Endodermal cell (in vitro differentiated cells): ENCODE measurements around the gene FAM72B. TPM values are rescaled to one million over a fixed set of nuclear protein-coding genes. Genes with fewer than 3 reads are reported as not detected.
A peak's percentile ranks its signal among the peaks of the same experiment; 100 is the strongest.
"Not testable (repeated sequence)": the region's sequence is repeated elsewhere in the genome, so short reads cannot be mapped to it uniquely, and the experiment has no call there.

Experiments used
- DNase-seq: peaks from one replicate; pipeline ENCODE4 v3.0.0-alpha.2; 2017
- H3K27ac ChIP-seq: 2 replicates; pipeline ENCODE4 v1.5.1; 2013; ENCODE audit warnings: mild to moderate bottlenecking, low read depth, low read length, moderate library complexity
- H3K27me3 ChIP-seq: 2 replicates; pipeline ENCODE4 v1.6.1; 2013; ENCODE audit warnings: mild to moderate bottlenecking, low read length, moderate library complexity; ENCODE audit not compliant: insufficient read depth, control insufficient read depth, poor library complexity, severe bottlenecking
- H3K36me3 ChIP-seq: 2 replicates; pipeline ENCODE4 v1.7.0; 2013; ENCODE audit warnings: mild to moderate bottlenecking, low read length, moderate library complexity; ENCODE audit not compliant: control insufficient read depth, insufficient read depth
- H3K4me1 ChIP-seq: one replicate; pipeline ENCODE4 v1.7.0; 2013; ENCODE audit warnings: low read length; ENCODE audit not compliant: control insufficient read depth, insufficient read depth
- H3K4me3 ChIP-seq: 2 replicates; pipeline ENCODE4 v1.5.1; 2013; ENCODE audit warnings: mild to moderate bottlenecking, low read length, moderate library complexity
- H3K9ac ChIP-seq: 2 replicates; pipeline ENCODE4 v1.6.1; 2013; ENCODE audit warnings: mild to moderate bottlenecking, low read length, moderate library complexity; ENCODE audit not compliant: poor library complexity, severe bottlenecking; ENCODE audit errors: extremely low read depth
- H3K9me3 ChIP-seq: 2 replicates; pipeline ENCODE4 v1.6.1; 2013; ENCODE audit warnings: mild to moderate bottlenecking, low read length, moderate library complexity; ENCODE audit not compliant: control insufficient read depth
- H3K27ac Mint-ChIP-seq: 2 replicates; pipeline ENCODE4 v1.8.0; 2020; ENCODE audit warnings: mixed read lengths
- H3K27me3 Mint-ChIP-seq: 2 replicates; pipeline ENCODE4 v1.8.0; 2021; ENCODE audit warnings: mild to moderate bottlenecking, mixed read lengths; ENCODE audit not compliant: insufficient read depth
- H3K36me3 Mint-ChIP-seq: 2 replicates; pipeline ENCODE4 v1.8.0; 2020; ENCODE audit warnings: low read depth, mixed read lengths
- H3K4me1 Mint-ChIP-seq: 2 replicates; pipeline ENCODE4 v1.8.0; 2020; ENCODE audit warnings: mixed read lengths
- H3K4me3 Mint-ChIP-seq: 2 replicates; pipeline ENCODE4 v1.8.0; 2020; ENCODE audit warnings: mild to moderate bottlenecking, moderate library complexity, mixed read lengths
- H3K9me3 Mint-ChIP-seq: 2 replicates; pipeline ENCODE4 v1.8.0; 2020; ENCODE audit warnings: mild to moderate bottlenecking, mixed read lengths
- WGBS, 2 experiments: methylation state at CpG; one replicate each; pipeline versions ENCODE4 v1.1.5 to v1.1.7; 2013; ENCODE audit warnings: missing lambda C conversion rate in 2 of 2, mixed read lengths in 1 of 2; ENCODE audit not compliant: insufficient coverage in 1 of 2, insufficient read length in 1 of 2; 5-methylcytosine and 5-hydroxymethylcytosine counted together
- total RNA-seq, 2 donors: library from RNA; stranded (reverse); fragmentation: NEBNext Ultra II Directional in 1 of 2; extraction: Animal tissue kit (Norgen Biotek cat#: 25700) in 1 of 2; gene quantifications; 2 replicates in 1 of 2; 3 replicates in 1 of 2; pipeline ENCODE4 v1.2.1, GENCODE V29; 2021
- TF ChIP-seq, protein P1 (sequence below): fragments of 200-600 bp; sonication (generic); conservative IDR thresholded peaks from 2 replicates; pipeline ENCODE4 v1.5.0; 2021; ENCODE audit warnings: antibody characterized with exemption, mild to moderate bottlenecking

FAM72B gene
- total RNA-seq, 2 donors from 2014 or later: 7.0 to 14.1 TPM

DNA sequence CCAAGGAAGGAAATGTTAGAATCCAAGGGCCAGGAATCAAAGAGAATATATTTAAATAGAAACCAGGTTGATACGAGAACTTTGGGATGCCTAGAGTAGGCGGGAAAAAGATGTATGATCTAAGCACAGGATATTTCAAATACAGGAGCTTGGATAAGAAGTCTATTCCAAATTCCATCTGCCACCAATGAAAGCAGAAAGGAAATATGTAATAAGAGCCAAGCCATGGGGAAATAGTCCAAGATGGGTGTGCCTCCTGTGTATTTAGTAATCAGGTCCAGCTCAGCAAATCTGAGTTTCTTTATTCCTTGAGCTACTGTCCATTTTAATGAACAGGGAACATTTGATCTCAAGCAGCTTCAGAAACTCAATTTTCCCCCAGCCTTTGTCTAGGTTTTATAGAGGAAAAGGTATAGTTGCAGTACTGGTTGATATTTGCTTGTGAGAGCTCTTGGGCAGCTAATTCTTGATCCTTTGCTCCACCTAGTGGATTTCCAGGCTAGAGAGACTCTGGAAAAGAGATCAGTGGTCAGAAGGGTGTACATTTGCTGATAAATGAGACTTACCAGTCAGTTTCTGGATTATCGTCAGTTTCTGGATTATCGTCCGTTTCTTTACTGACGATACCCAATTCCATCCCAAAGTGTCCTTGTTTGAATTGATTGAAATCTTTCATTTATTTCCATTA, 28.3 kb downstream of the FAM72B start:
- H3K4me3 Mint-ChIP-seq, H3K36me3 ChIP-seq, H3K4me1 Mint-ChIP-seq, H3K27ac ChIP-seq, H3K9me3 Mint-ChIP-seq, H3K9me3 ChIP-seq, H3K4me3 ChIP-seq, H3K27me3 ChIP-seq, DNase-seq, H3K9ac ChIP-seq, H3K27ac Mint-ChIP-seq, H3K4me1 ChIP-seq, H3K36me3 Mint-ChIP-seq, H3K27me3 Mint-ChIP-seq: not testable (repeated sequence)
- 81% methylated on average over 4 of the region's 6 CpGs; no CpG with 5 or more reads in 1 of the 2 experiments for WGBS, 2 experiments
- TF ChIP-seq, protein P1, sequence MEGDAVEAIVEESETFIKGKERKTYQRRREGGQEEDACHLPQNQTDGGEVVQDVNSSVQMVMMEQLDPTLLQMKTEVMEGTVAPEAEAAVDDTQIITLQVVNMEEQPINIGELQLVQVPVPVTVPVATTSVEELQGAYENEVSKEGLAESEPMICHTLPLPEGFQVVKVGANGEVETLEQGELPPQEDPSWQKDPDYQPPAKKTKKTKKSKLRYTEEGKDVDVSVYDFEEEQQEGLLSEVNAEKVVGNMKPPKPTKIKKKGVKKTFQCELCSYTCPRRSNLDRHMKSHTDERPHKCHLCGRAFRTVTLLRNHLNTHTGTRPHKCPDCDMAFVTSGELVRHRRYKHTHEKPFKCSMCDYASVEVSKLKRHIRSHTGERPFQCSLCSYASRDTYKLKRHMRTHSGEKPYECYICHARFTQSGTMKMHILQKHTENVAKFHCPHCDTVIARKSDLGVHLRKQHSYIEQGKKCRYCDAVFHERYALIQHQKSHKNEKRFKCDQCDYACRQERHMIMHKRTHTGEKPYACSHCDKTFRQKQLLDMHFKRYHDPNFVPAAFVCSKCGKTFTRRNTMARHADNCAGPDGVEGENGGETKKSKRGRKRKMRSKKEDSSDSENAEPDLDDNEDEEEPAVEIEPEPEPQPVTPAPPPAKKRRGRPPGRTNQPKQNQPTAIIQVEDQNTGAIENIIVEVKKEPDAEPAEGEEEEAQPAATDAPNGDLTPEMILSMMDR: peak; percentile 59

DNA sequence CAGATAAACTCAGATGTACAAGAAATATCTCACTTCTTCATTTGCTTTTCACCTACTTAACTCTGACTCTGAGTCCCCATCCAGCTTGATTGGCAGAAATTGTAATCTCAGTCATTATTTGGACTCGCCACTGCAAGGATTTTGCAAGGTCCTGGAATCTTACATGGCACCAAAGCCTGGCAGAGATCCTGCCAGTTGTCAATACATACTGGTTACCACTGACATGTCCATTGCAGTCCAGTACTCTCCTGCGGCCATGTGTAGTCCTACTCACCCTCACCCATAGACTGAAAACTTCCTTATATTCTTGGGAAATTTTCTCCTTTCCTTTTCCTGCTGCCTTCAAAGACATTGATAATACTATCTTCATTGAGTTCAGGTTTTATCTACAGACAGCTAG, 29.3 kb downstream of the FAM72B start:
- not testable (repeated sequence) for H3K27me3 ChIP-seq, H3K4me3 ChIP-seq, H3K9me3 Mint-ChIP-seq, H3K9ac ChIP-seq, H3K36me3 ChIP-seq, H3K4me3 Mint-ChIP-seq, DNase-seq, H3K27me3 Mint-ChIP-seq, H3K36me3 Mint-ChIP-seq, H3K4me1 Mint-ChIP-seq, H3K4me1 ChIP-seq, H3K27ac ChIP-seq, H3K27ac Mint-ChIP-seq, H3K9me3 ChIP-seq
- WGBS, 2 experiments: 100% methylated on average over 1 of the region's 2 CpGs; no CpG with 5 or more reads in 1 of the 2 experiments

DNA sequence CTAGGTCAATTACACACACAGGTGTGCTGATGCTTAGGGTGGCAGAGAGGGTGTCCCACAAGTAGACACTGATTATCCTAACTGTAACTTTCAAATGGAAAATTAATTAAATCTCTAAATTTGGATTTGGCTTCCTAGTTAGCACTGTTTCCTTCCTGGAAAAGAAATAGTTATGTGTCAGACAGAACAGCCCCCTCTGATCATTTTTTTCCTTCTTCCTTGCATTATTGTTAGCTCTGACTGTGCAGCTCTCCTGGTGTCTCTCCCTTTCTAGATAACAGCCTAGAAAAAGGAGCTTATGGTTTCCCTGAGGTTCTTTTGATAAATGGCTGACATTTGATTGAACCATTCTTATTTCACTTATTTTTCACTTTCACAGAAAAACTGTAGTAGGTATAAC, 31.4 kb downstream of the FAM72B start:
- H3K36me3 Mint-ChIP-seq, H3K9me3 ChIP-seq, H3K4me3 Mint-ChIP-seq: not testable (repeated sequence)

DNA sequence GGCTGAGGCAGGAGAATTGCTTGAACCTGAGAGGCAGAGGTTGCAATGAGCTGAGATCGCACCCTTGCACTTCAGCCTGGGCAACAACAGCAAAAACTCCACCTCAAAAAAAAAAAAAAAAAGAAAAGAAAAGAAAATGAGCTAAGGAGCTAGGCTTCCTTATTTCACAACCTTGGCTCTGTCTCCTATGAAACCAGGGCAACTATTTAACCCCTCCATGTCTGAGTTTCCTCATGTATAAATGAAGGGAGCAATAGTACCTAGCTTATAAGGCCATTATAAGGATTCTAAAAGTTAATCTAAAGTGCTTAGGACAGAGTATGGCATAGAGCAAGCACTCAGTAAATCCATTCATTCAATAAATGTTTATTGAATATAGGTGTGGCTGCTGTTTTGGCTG, 32.8 kb downstream of the FAM72B start:
- not testable (repeated sequence) for DNase-seq, H3K9ac ChIP-seq, H3K27me3 Mint-ChIP-seq, H3K4me1 ChIP-seq, H3K27ac ChIP-seq, H3K36me3 Mint-ChIP-seq, H3K9me3 Mint-ChIP-seq, H3K27me3 ChIP-seq, H3K36me3 ChIP-seq, H3K4me3 ChIP-seq, H3K4me1 Mint-ChIP-seq, H3K9me3 ChIP-seq, H3K4me3 Mint-ChIP-seq, H3K27ac Mint-ChIP-seq
- WGBS, 2 experiments: no CpG with 5 or more reads among the region's 1 CpG

More for the DNA sequence above, 31.4 kb downstream of the FAM72B start:
- not testable (repeated sequence) for H3K9ac ChIP-seq, H3K27me3 ChIP-seq, H3K4me1 Mint-ChIP-seq, H3K27ac Mint-ChIP-seq, H3K36me3 ChIP-seq, H3K4me3 ChIP-seq, H3K4me1 ChIP-seq, H3K27me3 Mint-ChIP-seq, DNase-seq, H3K27ac ChIP-seq, H3K9me3 Mint-ChIP-seq

DNA sequence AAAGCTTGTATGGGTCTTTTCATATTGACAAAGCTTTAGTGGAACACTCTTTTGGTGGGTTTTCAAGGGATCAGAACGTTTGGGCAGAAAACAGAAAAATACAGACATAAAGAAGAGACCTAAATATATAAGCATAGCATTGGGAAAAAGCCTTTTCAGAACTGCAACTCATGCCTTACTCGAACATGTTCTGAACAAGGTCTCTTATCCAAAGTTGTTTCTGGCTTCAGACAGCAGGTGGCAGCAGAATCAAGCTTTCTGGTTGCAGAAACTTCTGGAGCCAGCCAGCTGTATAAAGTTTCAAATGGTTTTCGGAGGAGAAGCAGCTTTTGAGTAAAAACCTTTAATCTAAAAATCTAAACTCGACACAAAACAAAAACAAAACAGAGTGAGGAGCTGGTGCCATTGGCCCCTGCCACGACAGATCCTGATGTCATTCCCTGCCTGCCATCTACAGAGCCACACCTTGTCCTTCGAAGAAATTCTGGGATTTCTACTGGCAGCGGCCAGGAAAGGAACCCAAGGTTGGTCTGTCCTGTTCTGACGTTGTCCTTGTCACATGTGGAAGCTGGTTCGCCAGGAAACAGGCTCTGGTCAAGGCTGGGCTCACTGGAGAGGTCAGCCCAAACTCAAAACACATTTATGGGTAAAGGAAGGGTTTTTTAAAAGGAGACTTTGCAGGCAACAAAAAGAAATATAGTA, 35.5 kb downstream of the FAM72B start:
- not testable (repeated sequence) for H3K27ac Mint-ChIP-seq, H3K27me3 Mint-ChIP-seq, DNase-seq, H3K9me3 Mint-ChIP-seq, H3K9ac ChIP-seq, H3K9me3 ChIP-seq, H3K4me3 ChIP-seq, H3K36me3 Mint-ChIP-seq, H3K36me3 ChIP-seq, H3K4me3 Mint-ChIP-seq, H3K27ac ChIP-seq, H3K27me3 ChIP-seq, H3K4me1 Mint-ChIP-seq, H3K4me1 ChIP-seq
- no CpG with 5 or more reads among the region's 9 CpGs for WGBS, 2 experiments

DNA sequence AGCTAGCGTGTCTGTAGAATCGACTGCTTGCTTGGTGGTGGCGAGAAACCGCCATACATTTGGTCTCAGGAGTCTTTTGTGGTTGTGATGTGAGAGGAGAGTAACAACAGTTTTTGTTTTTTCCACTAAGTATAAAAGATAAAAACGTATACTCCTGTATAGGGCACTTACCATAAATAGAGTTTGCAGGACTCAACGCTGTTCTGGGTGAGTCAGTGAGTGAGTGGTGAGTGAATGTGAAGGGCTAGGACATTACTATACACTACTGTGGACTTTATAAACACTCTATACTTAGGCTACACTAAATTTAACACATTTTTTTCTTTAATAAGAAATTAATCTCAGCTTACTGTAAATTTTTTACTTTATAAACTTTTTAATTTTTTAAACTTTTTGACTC, 43.7 kb downstream of the FAM72B start:
- H3K9me3 ChIP-seq, H3K9ac ChIP-seq, H3K4me3 Mint-ChIP-seq, H3K27ac ChIP-seq, H3K36me3 ChIP-seq, DNase-seq, H3K9me3 Mint-ChIP-seq, H3K4me1 ChIP-seq, H3K27ac Mint-ChIP-seq, H3K4me3 ChIP-seq, H3K27me3 Mint-ChIP-seq, H3K36me3 Mint-ChIP-seq, H3K27me3 ChIP-seq, H3K4me1 Mint-ChIP-seq: not testable (repeated sequence)
- no CpG with 5 or more reads among the region's 6 CpGs for WGBS, 2 experiments
